ENCODE results near the gene CUEDC1. TPM values are rescaled to one million over a fixed set of nuclear protein-coding genes. Genes with fewer than 3 reads are reported as not detected.

CUEDC1 gene
- total RNA-seq, 1 donor from 2014 or later = 24.6 TPM

- no peaks in the 10 kb centered on the region for H3K36me3 ChIP-seq (ENCODE audit: control insufficient read depth, insufficient read depth, low read length)
- no peak for DNase-seq (ENCODE audit: low read depth)
- H3K4me3 ChIP-seq (ENCODE audit: low read depth, low read length) = no peak overlapping the region
- no peaks in the 10 kb centered on the region for H3K27me3 ChIP-seq (ENCODE audit: control insufficient read depth, insufficient read depth, low read length)
- no peak for TF ChIP-seq CTCF (IDR thresholded peaks at IDR 0.05; ENCODE audit: insufficient read depth, low read length, poor library complexity, severe bottlenecking)
These were observed 116.2 kb downstream of the CUEDC1 start for GRCh38 chr17:57838857-57839570.

DNA sequence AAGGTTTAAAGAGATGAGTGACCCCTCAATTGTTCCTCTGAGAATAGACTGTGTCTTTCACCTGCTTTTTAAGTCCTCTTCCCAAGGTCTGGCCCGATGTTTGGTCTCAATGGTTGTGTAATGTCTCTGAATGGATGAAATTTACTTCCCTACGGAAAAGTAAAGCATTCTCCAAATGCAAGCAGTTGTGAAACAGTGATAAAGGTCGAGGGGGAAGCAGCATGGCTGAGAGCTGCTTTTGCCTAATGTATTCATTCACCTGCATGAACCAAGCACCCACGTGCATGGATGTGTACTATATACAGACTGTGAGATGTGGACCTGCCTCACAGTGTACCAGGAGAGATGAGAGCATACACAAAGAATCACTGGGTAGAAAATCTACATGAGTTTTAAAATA lies 116.8 kb downstream of the CUEDC1 start:
- no peak overlapping the region for H3K4me3 ChIP-seq (ENCODE audit: low read depth, low read length)
- TF ChIP-seq CTCF (IDR thresholded peaks at IDR 0.05; ENCODE audit: insufficient read depth, low read length, poor library complexity, severe bottlenecking) = no peak
- no peaks in the 10 kb centered on the region for H3K27me3 ChIP-seq (ENCODE audit: control insufficient read depth, insufficient read depth, low read length)
- DNase-seq (ENCODE audit: low read depth) = no peak
- H3K36me3 ChIP-seq (ENCODE audit: control insufficient read depth, insufficient read depth, low read length) = no peaks in the 10 kb centered on the region

- DNase-seq (ENCODE audit: low read depth) = no peak
- H3K36me3 ChIP-seq (ENCODE audit: control insufficient read depth, insufficient read depth, low read length) = no peaks in the 10 kb centered on the region
- no peak overlapping the region for H3K4me3 ChIP-seq (ENCODE audit: low read depth, low read length)
- no peak for TF ChIP-seq CTCF (IDR thresholded peaks at IDR 0.05; ENCODE audit: insufficient read depth, low read length, poor library complexity, severe bottlenecking)
- no peaks in the 10 kb centered on the region for H3K27me3 ChIP-seq (ENCODE audit: control insufficient read depth, insufficient read depth, low read length)
These were observed 119.8 kb downstream of the CUEDC1 start for GRCh38 chr17:57835333-57835900.

DNA sequence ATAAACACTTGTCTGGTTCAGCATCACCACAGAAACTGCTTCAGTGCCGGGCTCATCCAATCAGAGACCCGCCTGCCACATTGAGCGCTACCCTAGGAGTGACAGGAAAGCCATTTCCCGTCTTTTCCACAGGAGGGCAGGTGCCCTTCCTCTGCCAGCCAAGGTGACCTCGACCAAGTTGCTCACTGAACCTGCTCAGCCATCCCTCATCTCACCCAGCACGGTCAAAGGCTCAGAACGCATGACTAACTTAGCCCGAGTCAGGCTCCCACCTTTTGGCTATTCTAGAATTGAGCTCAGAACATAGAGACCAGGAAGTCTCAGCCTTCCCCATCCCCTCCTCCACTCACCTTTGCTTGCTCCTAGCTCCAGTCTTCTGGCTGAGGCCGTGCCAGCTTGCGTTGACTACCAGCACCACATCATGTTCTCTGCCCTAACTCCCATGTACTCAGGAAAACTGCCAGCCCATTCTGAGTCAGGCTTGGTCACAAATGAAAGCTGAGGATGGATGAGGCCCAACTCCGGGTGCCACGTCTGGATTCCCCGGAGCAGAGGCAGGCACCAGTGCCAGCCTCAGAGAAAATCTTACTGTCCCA lies 121.0 kb downstream of the CUEDC1 start:
- no peaks in the 10 kb centered on the region for H3K36me3 ChIP-seq (ENCODE audit: control insufficient read depth, insufficient read depth, low read length)
- TF ChIP-seq CTCF (IDR thresholded peaks at IDR 0.05; ENCODE audit: insufficient read depth, low read length, poor library complexity, severe bottlenecking) = peak; percentile 20
- H3K27me3 ChIP-seq (ENCODE audit: control insufficient read depth, insufficient read depth, low read length) = no peaks in the 10 kb centered on the region
- H3K4me3 ChIP-seq (ENCODE audit: low read depth, low read length) = no peak overlapping the region
- peak; percentile 48 for DNase-seq (ENCODE audit: low read depth)

DNA sequence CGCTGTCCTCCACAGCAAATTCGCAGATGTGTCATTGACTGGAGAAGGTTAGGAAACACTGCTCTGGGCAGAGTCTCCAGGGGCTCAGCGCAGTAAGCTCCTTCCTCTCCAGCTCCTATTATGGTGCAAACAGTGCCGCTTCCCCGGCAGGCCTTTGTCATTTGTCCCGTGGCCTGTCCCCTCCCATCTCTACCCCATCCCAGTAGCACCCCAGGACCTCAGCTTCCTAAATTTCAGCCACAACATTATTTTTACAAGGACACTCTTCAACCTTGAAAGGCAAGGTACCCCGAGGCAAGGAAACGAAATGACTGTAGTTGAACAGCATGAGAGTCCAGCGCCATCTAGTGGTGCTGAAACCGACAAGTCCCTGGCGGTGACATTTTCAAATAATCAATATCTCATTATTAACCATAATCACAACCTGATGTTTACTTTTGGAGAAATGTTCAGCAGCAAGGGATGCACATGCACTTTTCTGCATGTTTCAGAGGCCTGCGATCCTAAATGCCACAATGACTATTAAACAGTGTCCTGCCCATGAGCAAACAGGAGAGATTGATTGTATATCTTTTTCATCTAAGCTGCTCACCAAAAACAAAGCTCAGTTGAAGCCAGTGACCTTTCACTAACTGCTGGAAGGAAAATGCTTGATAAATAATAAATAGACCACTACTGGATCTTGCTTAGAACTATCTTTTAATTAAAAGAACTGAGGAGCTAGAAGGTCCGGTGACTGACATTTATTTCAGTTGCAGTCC lies 121.9 kb downstream of the CUEDC1 start:
- no peaks in the 10 kb centered on the region for H3K27me3 ChIP-seq (ENCODE audit: control insufficient read depth, insufficient read depth, low read length)
- H3K36me3 ChIP-seq (ENCODE audit: control insufficient read depth, insufficient read depth, low read length) = no peaks in the 10 kb centered on the region
- peak; percentile 43 for DNase-seq (ENCODE audit: low read depth)
- peak overlapping the region; percentile 10 for H3K4me3 ChIP-seq (ENCODE audit: low read depth, low read length)
- TF ChIP-seq CTCF (IDR thresholded peaks at IDR 0.05; ENCODE audit: insufficient read depth, low read length, poor library complexity, severe bottlenecking) = peak; percentile 91

Measured in kidney epithelial cell (primary cell).